GM18520 (cell line): ENCODE data around the gene PLA2G4A.

Experiments used
- ATAC-seq: cut with Tn5 transposase; IDR thresholded peaks from one replicate; pipeline ENCODE4 v1.9.1; 2021; ENCODE audit not compliant: unreplicated experiment

The PLA2G4A gene

DNA sequence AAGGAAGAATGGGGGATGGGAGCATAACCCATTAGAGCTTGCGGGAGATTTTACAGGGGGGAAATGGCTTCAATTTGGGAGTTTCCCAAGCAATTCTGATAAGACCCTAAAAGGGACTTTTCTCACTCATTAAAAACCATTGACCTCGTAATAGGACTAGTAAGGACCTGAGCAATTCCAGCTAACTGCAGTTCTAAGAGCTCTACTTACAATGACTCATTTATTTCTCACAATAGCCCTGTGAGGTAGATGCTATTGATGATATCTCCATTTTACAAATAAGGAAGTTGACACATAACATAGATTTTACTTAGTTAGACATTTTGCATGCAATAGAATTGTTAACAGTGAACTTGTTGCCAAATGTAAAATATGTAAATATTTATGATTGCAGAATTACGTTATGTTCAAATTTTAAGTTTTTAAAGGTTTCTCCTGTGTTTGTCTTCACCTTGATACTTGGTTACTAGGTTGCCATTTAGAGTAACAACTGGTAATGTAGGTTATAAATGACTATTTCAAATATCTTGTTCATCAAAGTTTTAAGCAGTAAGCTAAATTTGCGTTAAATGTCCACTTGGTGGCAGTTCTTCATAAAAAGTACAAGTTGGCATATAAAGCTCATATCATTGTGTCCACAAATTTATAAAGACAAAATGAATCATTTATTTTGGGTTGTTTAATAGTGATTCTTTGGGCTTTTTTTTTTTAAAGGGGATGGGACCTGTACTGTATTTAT lies 182.0 kb downstream of the PLA2G4A start:
- no peak for ATAC-seq

DNA sequence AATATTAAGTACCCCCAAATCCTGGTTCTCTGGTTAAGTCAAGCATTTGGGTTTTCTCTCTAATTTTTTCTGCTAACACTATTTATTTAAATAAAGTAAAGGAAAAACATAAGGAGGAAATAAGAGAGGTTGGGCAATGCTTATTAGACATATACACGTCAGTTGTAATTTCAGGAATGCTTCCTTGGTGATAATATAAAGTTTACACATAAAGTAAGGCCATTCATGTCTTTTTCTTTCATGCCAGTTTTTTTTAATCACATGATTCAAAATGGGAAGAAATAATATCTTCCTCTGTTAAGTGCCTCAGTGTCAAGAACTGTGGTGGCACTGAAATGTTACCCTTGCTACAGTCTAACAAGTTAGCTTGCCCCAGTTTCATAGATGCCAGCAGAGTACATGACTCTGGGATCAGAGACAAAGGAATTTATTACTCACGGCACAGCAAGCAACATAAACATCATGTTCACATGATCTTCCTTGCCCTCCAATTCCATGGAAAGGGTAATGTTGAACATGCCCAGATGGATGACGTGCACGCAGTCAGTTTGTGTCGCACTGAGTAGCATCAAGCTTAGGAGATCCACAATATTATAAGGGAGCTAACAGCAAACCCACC lies 184.9 kb downstream of the PLA2G4A start:
- no peak for ATAC-seq

DNA sequence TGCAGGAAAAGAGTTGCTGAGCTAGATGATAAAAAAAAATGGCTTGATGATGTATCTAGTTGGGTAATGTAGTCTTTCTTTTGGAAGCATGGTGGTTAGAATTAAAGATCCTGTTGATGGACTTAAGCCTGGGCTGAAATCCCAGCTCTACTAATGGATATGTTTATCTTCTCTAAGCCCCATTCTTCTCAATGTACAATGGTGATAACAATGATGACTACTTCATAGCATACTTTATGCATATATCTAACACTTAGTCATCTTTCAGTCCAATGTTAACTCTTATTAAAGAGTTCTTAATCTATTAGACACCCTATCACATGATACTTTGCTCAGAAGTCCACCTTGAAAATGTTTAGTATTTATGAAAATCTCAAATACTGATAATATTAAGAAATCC lies 189.5 kb downstream of the PLA2G4A start:
- no peak for ATAC-seq

- ATAC-seq = no peak
Observed at GRCh38 chr1:187027253-187027652, 198.5 kb downstream of the PLA2G4A start.

- peak; percentile 75 for ATAC-seq
Observed at GRCh38 chr1:187032316-187032981, 203.7 kb downstream of the PLA2G4A start.

GRCh38 chr1:187032982-187033692 lies 204.4 kb downstream of the PLA2G4A start:
- peak; percentile 15 for ATAC-seq

DNA sequence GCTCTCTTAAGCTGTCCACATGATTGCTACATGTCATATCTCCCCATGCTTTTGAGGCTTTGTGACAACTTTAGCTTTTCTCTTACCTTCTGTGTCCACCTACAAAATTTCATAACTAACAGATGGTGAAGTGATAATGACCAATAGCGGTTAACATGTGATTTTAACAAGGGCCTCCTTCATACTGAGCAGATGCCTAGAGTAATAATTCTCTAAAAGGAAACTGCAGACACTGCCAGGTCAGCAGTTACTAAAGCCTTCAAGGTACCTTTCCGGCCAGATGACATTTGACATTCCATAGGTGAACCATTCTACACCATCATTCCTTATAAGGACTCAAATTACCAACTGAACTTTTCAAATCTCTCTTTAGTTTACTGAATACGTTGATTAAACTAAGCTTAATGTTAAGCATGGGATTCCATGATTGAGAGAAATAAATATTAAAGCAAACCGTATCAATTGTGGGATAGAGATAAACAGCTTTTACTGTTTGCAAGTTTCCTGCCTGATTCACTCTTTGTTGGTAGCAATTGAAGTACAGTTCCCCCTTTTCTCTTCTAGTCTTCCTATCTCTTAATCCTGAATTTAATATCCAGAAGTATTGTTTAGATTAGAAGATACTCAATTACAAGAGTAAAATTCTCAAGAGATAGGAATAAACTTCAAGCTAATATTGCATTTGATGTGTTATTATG lies 205.1 kb downstream of the PLA2G4A start:
- ATAC-seq = no peak

DNA sequence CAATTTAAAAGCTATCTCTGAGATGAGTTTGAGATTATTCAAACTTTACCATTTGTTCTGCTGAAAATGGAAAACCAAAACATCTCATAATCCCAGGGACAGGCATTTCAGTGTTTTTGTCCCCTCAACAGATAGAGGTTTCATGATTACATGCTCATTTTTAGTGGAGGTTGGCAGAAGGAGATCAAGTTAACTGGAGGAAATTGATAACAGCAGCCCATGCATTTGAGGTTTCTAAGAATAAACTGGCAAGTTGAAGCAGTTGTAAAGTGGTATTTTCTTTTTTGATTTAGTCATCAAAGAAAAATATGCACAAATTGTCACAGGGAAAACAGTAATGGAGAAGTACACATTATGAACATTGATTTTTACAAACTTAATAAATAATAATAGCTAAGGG lies 205.8 kb downstream of the PLA2G4A start:
- no peak for ATAC-seq

GRCh38 chr1:187037973-187038553 lies 209.3 kb downstream of the PLA2G4A start:
- no peak for ATAC-seq
